Mesenchymal stem cell (in vitro differentiated cells and primary cell): ENCODE data around the gene SMCHD1.

Experiments
- DNase-seq: peaks from one replicate; pipeline ENCODE4 v3.0.0-alpha.2; 2013
- H2AFZ ChIP-seq: one replicate; pipeline ENCODE4 v1.6.1; 2013; ENCODE audit warnings: low read depth, mild to moderate bottlenecking, control low read depth, inconsistent platforms, low read length, moderate library complexity
- H2AK5ac ChIP-seq: 2 replicates; pipeline ENCODE4 v1.6.1; 2013; ENCODE audit warnings: low read length, moderate library complexity, mild to moderate bottlenecking, inconsistent platforms; ENCODE audit not compliant: severe bottlenecking
- H2BK120ac ChIP-seq: one replicate; pipeline ENCODE4 v1.6.1; 2013; ENCODE audit warnings: low read depth, mild to moderate bottlenecking, inconsistent platforms, low read length, moderate library complexity
- H2BK12ac ChIP-seq, 2 experiments: one replicate each; pipeline ENCODE4 v1.6.1; 2013; ENCODE audit warnings: inconsistent platforms in 2 of 2, low read length in 2 of 2, mild to moderate bottlenecking in 2 of 2, moderate library complexity in 2 of 2, control low read depth in 1 of 2
- H2BK15ac ChIP-seq: one replicate; pipeline ENCODE4 v1.6.1; 2013; ENCODE audit warnings: mild to moderate bottlenecking, low read depth, inconsistent platforms; ENCODE audit not compliant: poor library complexity, severe bottlenecking
- H2BK5ac ChIP-seq: 2 replicates; pipeline ENCODE4 v1.6.1; 2013; ENCODE audit warnings: low read depth, mild to moderate bottlenecking, low read length, control low read depth, inconsistent platforms; ENCODE audit not compliant: poor library complexity, severe bottlenecking
- H3K14ac ChIP-seq, 2 experiments: one replicate each; pipeline ENCODE4 v1.6.1; 2013; ENCODE audit warnings: inconsistent platforms in 2 of 2, low read length in 2 of 2, control low read depth in 1 of 2, mild to moderate bottlenecking in 1 of 2, moderate library complexity in 1 of 2
- H3K18ac ChIP-seq, 2 experiments: one replicate each; pipeline ENCODE4 v1.6.1; 2013; ENCODE audit warnings: inconsistent platforms in 2 of 2, low read length in 2 of 2, control low read depth in 1 of 2, low read depth in 1 of 2, mild to moderate bottlenecking in 1 of 2
- H3K23ac ChIP-seq, 2 experiments: one replicate each; pipeline ENCODE4 v1.6.1; 2013; ENCODE audit warnings: inconsistent platforms in 2 of 2, low read length in 2 of 2, mild to moderate bottlenecking in 2 of 2, moderate library complexity in 2 of 2, control low read depth in 1 of 2
- H3K27ac ChIP-seq: 2 replicates; pipeline ENCODE4 v1.5.1; 2013; ENCODE audit warnings: mild to moderate bottlenecking, moderate library complexity, low read length, control low read depth, inconsistent platforms; ENCODE audit not compliant: poor library complexity, severe bottlenecking
- H3K27me3 ChIP-seq, 2 experiments: 2 replicates each; pipeline versions ENCODE4 v1.6.1 to v1.7.0; 2013; ENCODE audit warnings: low read length in 2 of 2, mild to moderate bottlenecking in 2 of 2, moderate library complexity in 2 of 2, control low read depth in 1 of 2, inconsistent platforms in 1 of 2; ENCODE audit not compliant: control insufficient read depth in 1 of 2, insufficient read depth in 1 of 2
- H3K36me3 ChIP-seq, 2 experiments: 2 replicates each; pipeline versions ENCODE4 v1.6.1 to v1.7.0; 2013; ENCODE audit warnings: low read length in 2 of 2, control low read depth in 1 of 2, inconsistent platforms in 1 of 2, low read depth in 1 of 2, mild to moderate bottlenecking in 1 of 2; ENCODE audit not compliant: insufficient read depth in 2 of 2, control insufficient read depth in 1 of 2
- H3K4ac ChIP-seq, 2 experiments: one replicate each; pipeline ENCODE4 v1.6.1; 2013; ENCODE audit warnings: inconsistent platforms in 2 of 2, low read length in 2 of 2, mild to moderate bottlenecking in 2 of 2, moderate library complexity in 2 of 2, control low read depth in 1 of 2, low read depth in 1 of 2
- H3K4me1 ChIP-seq: 2 replicates; pipeline ENCODE4 v1.6.1; 2013; ENCODE audit warnings: low read depth, low read length, control low read depth; ENCODE audit not compliant: control insufficient read depth, insufficient read depth
- H3K4me2 ChIP-seq: 2 replicates; pipeline ENCODE4 v1.6.1; 2013; ENCODE audit warnings: low read length, mild to moderate bottlenecking, inconsistent platforms; ENCODE audit not compliant: poor library complexity, severe bottlenecking
- H3K4me3 ChIP-seq, 2 experiments: 2 replicates each; pipeline versions ENCODE4 v1.5.1 to v1.7.0; 2013; ENCODE audit warnings: low read length in 2 of 2, mild to moderate bottlenecking in 2 of 2, control low read depth in 1 of 2, low read depth in 1 of 2; ENCODE audit not compliant: insufficient read depth in 1 of 2
- H3K79me1 ChIP-seq: replicated peaks from 2 replicates; pipeline ENCODE4 v1.6.1; 2013; ENCODE audit warnings: mild to moderate bottlenecking, control low read depth, low read length, inconsistent platforms; ENCODE audit not compliant: poor library complexity, severe bottlenecking
- H3K9ac ChIP-seq: 2 replicates; pipeline ENCODE4 v1.7.0; 2013; ENCODE audit warnings: mild to moderate bottlenecking, low read length, moderate library complexity
- H3K9me3 ChIP-seq: 2 replicates; pipeline ENCODE4 v1.7.0; 2013; ENCODE audit warnings: mild to moderate bottlenecking, low read length; ENCODE audit not compliant: control insufficient read depth
- H4K8ac ChIP-seq: one replicate; pipeline ENCODE4 v1.6.1; 2013; ENCODE audit warnings: inconsistent platforms, mild to moderate bottlenecking, low read length, moderate library complexity
- H4K91ac ChIP-seq: one replicate; pipeline ENCODE4 v1.6.1; 2013; ENCODE audit warnings: mild to moderate bottlenecking, low read length, inconsistent platforms
- WGBS: methylation state at CpG from one replicate; pipeline ENCODE4 v1.1.7; 2013; ENCODE audit warnings: mixed read lengths; 5-methylcytosine and 5-hydroxymethylcytosine counted together

Gene SMCHD1

GRCh38 chr18:2709316-2709715, 53.8 kb downstream of the SMCHD1 start:
- no peak overlapping the region for H2BK5ac ChIP-seq
- DNase-seq, result no peak
- no peak overlapping the region for H3K9ac ChIP-seq
- H2BK120ac ChIP-seq, result no peak overlapping the region
- no peak overlapping the region for H4K8ac ChIP-seq
- H3K79me1 ChIP-seq, result peaks cover 20% of the 10 kb centered on the region
- H2BK12ac ChIP-seq, result no peak overlapping the region
- no peak overlapping the region for H3K23ac ChIP-seq
- 60% methylated on average over 3 of the region's 4 CpGs for WGBS
- no peak overlapping the region for H3K27ac ChIP-seq
- no peak overlapping the region for H2AK5ac ChIP-seq
- no peak overlapping the region for H3K4ac ChIP-seq
- H3K4me3 ChIP-seq, result no peak overlapping the region
- peaks cover 2% of the 10 kb centered on the region for H3K4me1 ChIP-seq
- H3K36me3 ChIP-seq, result peaks cover 12 to 94% of the 10 kb centered on the region in 2 experiments
- no peak overlapping the region for H2BK15ac ChIP-seq
- no peaks in the 10 kb centered on the region for H3K9me3 ChIP-seq
- no peak overlapping the region for H3K18ac ChIP-seq
- no peak overlapping the region for H4K91ac ChIP-seq
- H3K27me3 ChIP-seq, result no peaks in the 10 kb centered on the region
- H3K14ac ChIP-seq, result no peak overlapping the region
- no peak overlapping the region for H3K4me2 ChIP-seq
- no peak overlapping the region for H2AFZ ChIP-seq

- no peak overlapping the region for H3K27ac ChIP-seq
- H3K4me2 ChIP-seq, result no peak overlapping the region
- no peak overlapping the region for H2AFZ ChIP-seq
- no peak overlapping the region for H2BK5ac ChIP-seq
- no peak overlapping the region for H2AK5ac ChIP-seq
- no peak overlapping the region for H2BK12ac ChIP-seq
- H2BK120ac ChIP-seq, result no peak overlapping the region
- H3K9me3 ChIP-seq, result no peaks in the 10 kb centered on the region
- H4K91ac ChIP-seq, result no peak overlapping the region
- H3K9ac ChIP-seq, result no peak overlapping the region
- H3K14ac ChIP-seq, result no peak overlapping the region
- DNase-seq, result no peak
- H3K4me1 ChIP-seq, result peaks cover 2% of the 10 kb centered on the region
- no peak overlapping the region for H4K8ac ChIP-seq
- H3K23ac ChIP-seq, result no peak overlapping the region
- H3K4me3 ChIP-seq, result no peak overlapping the region
- peaks cover 30% of the 10 kb centered on the region for H3K79me1 ChIP-seq
- H3K18ac ChIP-seq, result no peak overlapping the region
- no peak overlapping the region for H2BK15ac ChIP-seq
- no peaks in the 10 kb centered on the region for H3K27me3 ChIP-seq
- H3K4ac ChIP-seq, result no peak overlapping the region
- H3K36me3 ChIP-seq, result peaks cover 23 to 90% of the 10 kb centered on the region in 2 experiments
These were observed 58.6 kb downstream of the SMCHD1 start for GRCh38 chr18:2714140-2714539.

- DNase-seq, result peak; percentile 62
- no peak overlapping the region for H2BK120ac ChIP-seq
These were observed 60.5 kb downstream of the SMCHD1 start for GRCh38 chr18:2715990-2716389.

GRCh38 chr18:2716394-2717326, 61.1 kb downstream of the SMCHD1 start:
- Histone ChIP-seq H2AK5ac (no peak overlapping the region), H3K4ac (no peak overlapping the region), H3K4me3 (no peak overlapping the region), H3K9me3 (no peaks in the 10 kb centered on the region), H3K18ac (no peak overlapping the region), H3K9ac (no peak overlapping the region), H4K91ac (no peak overlapping the region), H3K27ac (no peak overlapping the region), H3K14ac (peak overlapping the region in 1 of 2 experiments; percentile 16), H3K27me3 (no peaks in the 10 kb centered on the region), H3K36me3 (peaks cover 26 to 88% of the 10 kb centered on the region in 2 experiments), H2BK12ac (peak overlapping the region in 1 of 2 experiments; percentile 23), H2BK120ac (no peak overlapping the region), H3K79me1 (peaks cover 34% of the 10 kb centered on the region), H2AFZ (no peak overlapping the region), H2BK15ac (no peak overlapping the region), H3K4me2 (no peak overlapping the region), H2BK5ac (no peak overlapping the region), H4K8ac (no peak overlapping the region), H3K4me1 (peaks cover 2% of the 10 kb centered on the region), H3K23ac (peak overlapping the region in 1 of 2 experiments; percentile 61)
- DNase-seq, result no peak
- WGBS, result 96% methylated on average over 6 of the region's 6 CpGs

More at GRCh38 chr18:2715990-2716389, 60.5 kb downstream of the SMCHD1 start:
- no peak overlapping the region for H3K27ac ChIP-seq
- no peak overlapping the region for H3K18ac ChIP-seq
- H3K4me3 ChIP-seq, result no peak overlapping the region
- peaks cover 29 to 85% of the 10 kb centered on the region in 2 experiments for H3K36me3 ChIP-seq
- no peak overlapping the region for H2BK5ac ChIP-seq
- no peak overlapping the region for H4K91ac ChIP-seq
- no peak overlapping the region for H2BK15ac ChIP-seq
- no peak overlapping the region for H2BK12ac ChIP-seq
- H3K4me2 ChIP-seq, result no peak overlapping the region
- H4K8ac ChIP-seq, result no peak overlapping the region
- no peak overlapping the region for H3K4ac ChIP-seq
- H3K23ac ChIP-seq, result no peak overlapping the region
- H3K14ac ChIP-seq, result peak overlapping the region in 1 of 2 experiments; percentile 16
- H3K27me3 ChIP-seq, result no peaks in the 10 kb centered on the region
- 82% methylated on average over 3 of the region's 3 CpGs for WGBS
- H2AK5ac ChIP-seq, result no peak overlapping the region
- no peaks in the 10 kb centered on the region for H3K9me3 ChIP-seq
- H3K4me1 ChIP-seq, result peaks cover 2% of the 10 kb centered on the region
- peaks cover 33% of the 10 kb centered on the region for H3K79me1 ChIP-seq
- no peak overlapping the region for H3K9ac ChIP-seq
- no peak overlapping the region for H2AFZ ChIP-seq
